GM13977 (cell line): ENCODE results near the gene FOXK1.

Source experiments
- DNase-seq: peaks from one replicate; pipeline ENCODE4 v3.0.0; 2012; ENCODE audit warnings: low spot score
- CTCF ChIP-seq: IDR thresholded peaks from 2 replicates; pipeline ENCODE4 v1.5.1; 2012; ENCODE audit warnings: mild to moderate bottlenecking, control low read depth; ENCODE audit not compliant: insufficient read depth; ENCODE audit errors: extremely low read depth, missing control alignments
- in situ Hi-C: fragments of 300-500 bp; cut with MboI; formaldehyde crosslinking; loops from one replicate; pipeline ENCODE4 v1.12.0; 2022; ENCODE audit warnings: low sequenced_read_pairs, low pct_unique_long_range_greater_than_20kb, mixed read lengths, inconsistent platforms; ENCODE audit not compliant: unreplicated experiment

FOXK1 gene

GRCh38 chr7:4755045-4755444, 73.0 kb downstream of the FOXK1 start:
- in situ Hi-C loops: no loop called here

GRCh38 chr7:4758111-4758510, 76.0 kb downstream of the FOXK1 start:
- TF ChIP-seq CTCF: no peak
- DNase-seq: no peak
- in situ Hi-C loops: no loop called here

More at GRCh38 chr7:4755045-4755444, 73.0 kb downstream of the FOXK1 start:
- no peak for DNase-seq
- no peak for TF ChIP-seq CTCF

- in situ Hi-C loops: no loop called here
- no peak for TF ChIP-seq CTCF
These were observed 76.7 kb downstream of the FOXK1 start for GRCh38 chr7:4758791-4759190.

GRCh38 chr7:4759211-4759610, 77.1 kb downstream of the FOXK1 start:
- in situ Hi-C loops: no loop called here
- TF ChIP-seq CTCF: no peak

More at GRCh38 chr7:4758791-4759190, 76.7 kb downstream of the FOXK1 start:
- DNase-seq: no peak

GRCh38 chr7:4760952-4761351, 78.9 kb downstream of the FOXK1 start:
- in situ Hi-C loops: no loop called here
- TF ChIP-seq CTCF: no peak
- no peak for DNase-seq

More at GRCh38 chr7:4759211-4759610, 77.1 kb downstream of the FOXK1 start:
- DNase-seq: no peak

GRCh38 chr7:4762121-4763055, 80.3 kb downstream of the FOXK1 start:
- no peak for TF ChIP-seq CTCF
- in situ Hi-C loops: no loop called here

More at GRCh38 chr7:4762121-4763055, 80.3 kb downstream of the FOXK1 start:
- no peak for DNase-seq
